NCI-H1092 (cell line): ENCODE results near the gene CRB2.

ENCODE experiments used
- DNase-seq: peaks from one replicate; lab custom pipeline; 2025; lab: John Stamatoyannopoulos, UW

The CRB2 gene

DNA sequence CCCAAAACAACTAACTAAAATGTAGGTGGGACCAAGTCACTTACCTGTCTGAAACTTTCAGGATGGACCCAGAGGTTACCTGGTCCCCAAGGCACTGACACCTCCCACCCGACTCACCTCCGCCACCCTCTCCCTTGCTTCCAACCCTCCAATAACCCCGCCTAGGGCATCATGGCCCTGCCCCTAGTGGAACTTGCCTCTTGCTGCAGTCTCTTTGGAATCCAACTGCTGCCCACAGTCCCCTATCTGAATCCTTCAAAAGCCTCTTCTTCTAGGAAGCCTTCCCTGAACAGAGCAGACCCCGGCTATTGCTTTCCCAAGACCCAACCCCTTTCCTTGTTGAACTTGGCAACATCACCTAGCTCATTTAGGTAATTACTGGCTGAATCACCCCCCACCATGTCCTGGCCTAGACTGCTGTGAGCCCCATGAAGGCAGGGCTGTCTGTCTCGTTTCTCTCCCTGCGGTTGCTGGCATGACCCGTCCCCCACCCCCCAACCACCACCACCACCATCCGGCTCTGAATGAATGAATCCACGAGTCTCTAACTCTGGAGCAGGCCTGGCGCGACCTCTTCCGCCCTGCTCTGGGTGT, 9.4 kb downstream of the CRB2 start:
- no peak for DNase-seq

DNA sequence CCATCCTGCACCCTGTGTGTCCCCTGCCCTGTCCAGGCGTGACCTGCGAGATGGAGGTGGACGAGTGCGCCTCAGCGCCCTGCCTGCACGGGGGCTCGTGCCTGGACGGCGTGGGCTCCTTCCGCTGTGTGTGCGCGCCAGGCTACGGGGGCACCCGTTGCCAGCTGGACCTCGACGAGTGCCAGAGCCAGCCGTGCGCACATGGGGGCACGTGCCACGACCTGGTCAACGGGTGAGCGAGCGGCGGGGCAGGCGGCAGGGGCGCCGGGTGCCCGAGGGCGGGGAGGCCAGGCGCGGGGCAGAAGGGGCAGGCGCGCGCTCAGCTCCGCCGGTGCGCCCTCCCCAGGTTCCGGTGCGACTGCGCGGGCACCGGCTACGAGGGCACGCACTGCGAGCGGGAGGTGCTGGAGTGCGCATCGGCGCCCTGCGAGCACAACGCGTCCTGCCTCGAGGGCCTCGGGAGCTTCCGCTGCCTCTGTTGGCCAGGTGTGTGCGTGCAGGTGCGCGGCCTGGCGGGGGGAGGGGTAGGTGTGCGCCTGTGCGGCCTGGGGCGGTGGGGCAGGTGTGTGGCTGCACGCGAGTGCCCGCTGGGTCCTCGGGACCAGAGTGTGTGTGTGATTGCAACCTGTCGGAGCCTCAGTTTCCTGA, 10.0 kb downstream of the CRB2 start:
- DNase-seq = no peak

DNA sequence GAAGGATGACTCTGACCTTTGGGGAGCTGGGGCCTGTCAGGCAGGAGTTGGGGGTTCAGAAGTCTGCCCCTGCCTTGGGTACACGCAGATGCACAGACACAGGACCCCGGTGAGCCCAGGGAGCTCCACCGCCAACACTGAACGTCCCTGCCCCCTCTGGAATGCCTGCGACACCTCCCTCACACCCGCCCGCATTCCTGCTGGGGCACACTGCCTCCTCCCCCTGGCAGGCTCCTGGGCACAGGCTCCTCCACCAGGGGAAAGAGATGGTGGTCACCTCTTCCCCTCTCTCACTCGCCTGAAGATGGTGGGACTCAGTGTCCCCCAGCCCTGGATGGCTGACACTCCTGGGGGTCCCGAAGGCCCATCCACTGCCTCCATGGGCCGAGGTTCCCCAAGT, 12.0 kb downstream of the CRB2 start:
- no peak for DNase-seq

DNA sequence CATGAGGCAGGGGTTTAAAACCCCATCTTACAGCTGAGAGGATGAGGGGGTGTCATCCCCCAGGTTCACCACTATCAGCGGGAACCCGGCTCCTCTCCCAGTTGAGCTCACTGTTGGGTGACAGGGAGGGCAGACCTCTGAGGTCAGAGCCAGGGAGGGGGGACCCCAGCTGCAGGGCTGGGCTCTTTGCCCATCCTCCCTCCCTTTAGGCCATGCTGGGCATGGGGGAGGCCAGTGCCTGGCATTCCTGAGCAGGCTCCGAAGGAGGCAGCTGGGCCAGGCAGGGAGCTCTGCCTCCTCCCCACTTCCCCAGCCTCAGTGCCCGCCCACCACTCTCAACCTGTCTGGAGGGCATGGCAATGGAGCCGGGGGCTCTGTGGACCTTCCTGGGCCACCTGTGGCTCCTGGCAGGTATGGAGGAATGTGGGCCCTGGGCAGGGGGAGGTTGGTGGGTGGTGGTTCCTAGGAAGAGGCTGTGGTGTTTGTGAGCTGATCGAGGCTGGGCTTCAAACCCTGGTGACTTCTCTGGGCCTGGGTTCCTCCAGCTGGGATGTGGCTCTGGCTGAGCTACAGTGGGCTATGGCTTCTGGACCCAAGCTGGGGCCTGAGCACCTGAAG, 12.6 kb downstream of the CRB2 start:
- no peak for DNase-seq

DNA sequence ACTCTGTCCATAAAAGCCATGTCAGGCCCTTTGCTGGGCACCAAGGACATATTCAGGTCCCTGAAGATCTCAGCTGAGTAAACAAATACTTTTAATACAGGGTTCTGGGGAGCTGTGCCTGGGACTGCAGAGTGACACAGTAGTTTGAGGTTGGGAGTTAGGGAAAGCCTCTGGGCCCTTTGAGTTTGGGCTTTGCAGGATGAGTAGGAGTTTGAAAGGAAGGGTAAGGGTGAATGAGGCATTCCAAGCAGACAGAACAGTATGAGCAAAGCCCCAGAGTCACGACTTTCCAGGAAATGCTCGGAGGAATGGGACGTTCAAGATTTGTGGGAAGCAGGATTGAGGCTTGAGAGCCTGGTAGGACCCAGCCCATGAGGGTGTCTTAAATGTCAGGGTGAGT, 13.3 kb downstream of the CRB2 start:
- DNase-seq = no peak

DNA sequence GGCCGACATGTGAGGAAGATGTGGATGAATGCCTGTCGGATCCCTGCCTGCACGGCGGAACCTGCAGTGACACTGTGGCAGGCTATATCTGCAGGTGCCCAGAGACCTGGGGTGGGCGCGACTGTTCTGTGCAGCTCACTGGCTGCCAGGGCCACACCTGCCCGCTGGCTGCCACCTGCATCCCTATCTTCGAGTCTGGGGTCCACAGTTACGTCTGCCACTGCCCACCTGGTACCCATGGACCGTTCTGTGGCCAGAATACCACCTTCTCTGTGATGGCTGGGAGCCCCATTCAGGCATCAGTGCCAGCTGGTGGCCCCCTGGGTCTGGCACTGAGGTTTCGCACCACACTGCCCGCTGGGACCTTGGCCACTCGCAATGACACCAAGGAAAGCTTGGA, 14.1 kb downstream of the CRB2 start:
- DNase-seq = no peak

DNA sequence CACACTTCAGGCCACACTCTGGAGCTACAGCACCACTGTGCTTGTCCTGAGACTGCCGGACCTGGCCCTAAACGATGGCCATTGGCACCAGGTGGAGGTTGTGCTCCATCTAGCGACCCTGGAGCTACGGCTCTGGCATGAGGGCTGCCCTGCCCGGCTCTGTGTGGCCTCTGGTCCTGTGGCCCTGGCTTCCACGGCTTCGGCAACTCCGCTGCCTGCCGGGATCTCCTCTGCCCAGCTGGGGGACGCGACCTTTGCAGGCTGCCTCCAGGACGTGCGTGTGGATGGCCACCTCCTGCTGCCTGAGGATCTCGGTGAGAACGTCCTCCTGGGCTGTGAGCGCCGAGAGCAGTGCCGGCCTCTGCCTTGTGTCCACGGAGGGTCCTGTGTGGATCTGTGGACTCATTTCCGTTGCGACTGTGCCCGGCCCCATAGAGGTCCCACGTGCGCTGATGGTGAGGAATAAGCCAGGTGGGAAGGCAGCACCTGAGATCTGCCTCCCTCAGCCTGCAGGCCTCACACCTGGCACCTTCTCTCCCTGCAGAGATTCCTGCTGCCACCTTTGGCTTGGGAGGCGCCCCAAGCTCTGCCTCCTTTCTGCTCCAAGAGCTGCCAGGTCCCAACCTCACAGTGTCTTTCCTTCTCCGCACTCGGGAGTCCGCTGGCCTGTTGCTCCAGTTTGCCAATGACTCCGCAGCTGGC, 14.7 kb downstream of the CRB2 start:
- DNase-seq = no peak

DNA sequence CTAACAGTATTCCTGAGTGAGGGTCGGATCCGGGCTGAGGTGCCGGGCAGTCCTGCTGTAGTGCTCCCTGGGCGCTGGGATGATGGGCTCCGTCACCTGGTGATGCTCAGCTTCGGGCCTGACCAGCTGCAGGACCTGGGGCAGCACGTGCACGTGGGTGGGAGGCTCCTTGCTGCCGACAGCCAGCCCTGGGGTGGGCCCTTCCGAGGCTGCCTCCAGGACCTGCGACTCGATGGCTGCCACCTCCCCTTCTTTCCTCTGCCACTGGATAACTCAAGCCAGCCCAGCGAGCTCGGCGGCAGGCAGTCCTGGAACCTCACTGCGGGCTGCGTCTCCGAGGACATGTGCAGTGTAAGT, 15.2 kb downstream of the CRB2 start:
- no peak for DNase-seq

DNA sequence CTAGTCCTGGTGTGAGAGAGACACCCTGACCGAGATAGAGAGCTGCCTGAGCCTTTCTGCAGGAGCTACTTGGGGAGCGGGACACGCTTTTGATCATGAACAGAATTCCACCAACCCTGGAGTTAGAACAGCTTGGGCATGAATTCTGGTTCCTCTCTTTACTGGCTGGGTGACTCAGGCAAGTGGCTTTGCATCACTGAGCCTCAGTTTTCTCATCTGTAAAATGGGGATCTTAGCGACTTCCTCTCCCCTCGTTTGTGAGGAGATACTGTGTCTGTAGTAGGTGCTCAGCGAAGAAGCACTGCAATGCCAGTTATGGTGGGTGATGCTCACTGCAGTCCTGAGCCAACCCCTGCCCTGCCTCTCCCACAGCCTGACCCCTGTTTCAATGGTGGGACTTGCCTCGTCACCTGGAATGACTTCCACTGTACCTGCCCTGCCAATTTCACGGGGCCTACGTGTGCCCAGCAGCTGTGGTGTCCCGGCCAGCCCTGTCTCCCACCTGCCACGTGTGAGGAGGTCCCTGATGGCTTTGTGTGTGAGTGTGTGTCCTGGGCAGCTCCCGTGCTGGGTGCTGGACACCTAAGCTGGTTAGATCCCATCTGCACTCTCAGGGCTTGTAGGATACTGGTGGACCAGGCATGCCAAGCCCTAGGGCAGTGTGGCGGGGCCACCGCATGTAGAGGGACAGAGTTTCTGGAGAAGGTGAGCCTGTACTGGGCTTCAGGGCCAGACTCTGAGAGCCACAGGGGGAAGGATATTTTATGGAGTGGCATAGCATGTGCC, 16.0 kb downstream of the CRB2 start:
- no peak for DNase-seq

DNA sequence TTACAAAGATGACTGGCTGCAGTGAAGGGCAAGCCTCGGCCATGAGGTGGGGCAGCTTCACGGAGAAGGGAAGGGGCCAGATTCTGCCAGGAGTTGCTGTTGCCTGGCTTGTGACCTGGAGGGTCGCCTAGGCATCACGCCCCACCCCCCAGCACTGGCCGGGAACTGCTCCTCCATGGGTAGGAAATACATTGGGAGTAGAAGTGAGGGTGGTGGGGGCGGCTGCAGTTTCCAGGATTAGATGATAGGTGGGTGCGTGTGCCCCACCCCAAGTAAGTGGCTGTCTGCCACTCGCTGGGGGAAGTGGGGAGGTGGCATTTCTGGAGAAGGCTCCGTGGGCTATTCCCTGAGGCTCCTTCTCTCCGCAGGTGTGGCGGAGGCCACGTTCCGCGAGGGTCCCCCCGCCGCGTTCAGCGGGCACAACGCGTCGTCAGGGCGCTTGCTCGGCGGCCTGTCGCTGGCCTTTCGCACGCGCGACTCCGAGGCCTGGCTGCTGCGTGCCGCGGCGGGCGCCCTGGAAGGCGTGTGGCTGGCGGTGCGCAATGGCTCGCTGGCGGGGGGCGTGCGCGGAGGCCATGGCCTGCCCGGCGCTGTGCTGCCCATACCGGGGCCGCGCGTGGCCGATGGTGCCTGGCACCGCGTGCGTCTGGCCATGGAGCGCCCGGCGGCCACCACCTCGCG, 16.9 kb downstream of the CRB2 start:
- DNase-seq = no peak

DNA sequence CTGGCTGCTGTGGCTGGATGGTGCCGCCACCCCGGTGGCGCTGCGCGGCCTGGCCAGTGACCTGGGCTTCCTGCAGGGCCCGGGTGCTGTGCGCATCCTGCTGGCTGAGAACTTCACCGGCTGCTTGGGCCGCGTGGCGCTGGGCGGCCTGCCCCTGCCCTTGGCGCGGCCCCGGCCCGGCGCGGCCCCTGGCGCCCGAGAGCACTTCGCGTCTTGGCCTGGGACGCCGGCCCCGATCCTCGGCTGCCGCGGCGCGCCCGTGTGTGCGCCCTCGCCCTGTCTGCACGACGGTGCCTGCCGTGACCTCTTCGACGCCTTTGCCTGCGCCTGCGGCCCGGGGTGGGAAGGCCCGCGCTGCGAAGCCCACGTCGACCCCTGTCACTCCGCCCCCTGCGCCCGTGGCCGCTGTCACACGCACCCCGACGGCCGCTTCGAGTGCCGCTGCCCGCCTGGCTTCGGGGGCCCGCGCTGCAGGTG, 17.5 kb downstream of the CRB2 start:
- DNase-seq = no peak

DNA sequence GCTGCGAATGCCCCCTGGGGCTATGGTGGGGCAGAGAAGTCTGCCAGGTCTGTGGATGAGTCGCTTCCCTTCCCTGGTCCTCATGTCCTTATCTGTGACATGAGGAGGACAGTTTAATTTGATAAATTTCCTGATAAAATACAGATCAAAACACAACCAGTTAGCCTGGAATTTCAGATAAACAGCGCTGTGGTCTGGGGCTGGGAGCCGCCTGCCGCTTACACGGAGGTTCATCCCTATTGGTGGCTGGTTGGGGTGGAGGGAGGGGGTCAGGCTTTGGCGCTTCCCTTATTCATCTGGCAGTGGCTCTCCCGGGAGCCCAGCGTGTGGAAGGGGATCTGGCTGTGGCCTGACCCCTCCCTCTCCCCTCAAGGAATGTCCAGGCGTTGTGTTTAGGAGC, 17.9 kb downstream of the CRB2 start:
- DNase-seq = no peak

DNA sequence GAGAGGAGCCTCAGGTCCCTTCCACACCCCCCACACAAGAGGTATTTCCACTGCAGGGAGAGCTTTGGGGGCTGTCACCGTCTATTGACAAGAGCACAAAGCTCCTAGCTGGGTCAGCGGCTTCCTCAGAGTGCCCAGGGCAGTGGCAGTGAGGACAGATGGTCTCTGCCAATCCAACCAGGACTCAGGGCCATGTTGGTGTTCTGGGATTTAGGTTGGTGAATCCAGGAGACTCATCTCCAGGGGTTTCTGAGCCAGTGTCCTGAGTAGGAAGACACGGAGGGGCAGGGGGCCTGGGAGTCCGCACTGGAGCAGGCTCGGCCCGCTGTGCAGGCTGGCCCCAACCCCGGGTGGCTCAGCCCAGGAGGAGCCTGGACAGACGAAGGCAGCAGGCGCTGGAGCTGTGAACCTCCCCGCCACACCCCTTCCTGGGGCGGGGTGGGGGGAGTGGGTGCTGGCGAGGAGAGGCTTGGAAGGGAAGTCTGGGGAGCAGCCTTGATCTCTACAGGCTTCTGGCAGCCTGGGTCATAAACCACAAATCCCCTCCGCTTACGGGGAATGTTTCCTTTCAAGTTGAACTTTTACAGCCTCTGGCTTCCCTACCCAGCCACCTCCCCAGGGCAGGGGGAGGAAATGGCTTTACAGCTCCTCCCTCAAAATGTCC, 19.6 kb downstream of the CRB2 start:
- DNase-seq = no peak

DNA sequence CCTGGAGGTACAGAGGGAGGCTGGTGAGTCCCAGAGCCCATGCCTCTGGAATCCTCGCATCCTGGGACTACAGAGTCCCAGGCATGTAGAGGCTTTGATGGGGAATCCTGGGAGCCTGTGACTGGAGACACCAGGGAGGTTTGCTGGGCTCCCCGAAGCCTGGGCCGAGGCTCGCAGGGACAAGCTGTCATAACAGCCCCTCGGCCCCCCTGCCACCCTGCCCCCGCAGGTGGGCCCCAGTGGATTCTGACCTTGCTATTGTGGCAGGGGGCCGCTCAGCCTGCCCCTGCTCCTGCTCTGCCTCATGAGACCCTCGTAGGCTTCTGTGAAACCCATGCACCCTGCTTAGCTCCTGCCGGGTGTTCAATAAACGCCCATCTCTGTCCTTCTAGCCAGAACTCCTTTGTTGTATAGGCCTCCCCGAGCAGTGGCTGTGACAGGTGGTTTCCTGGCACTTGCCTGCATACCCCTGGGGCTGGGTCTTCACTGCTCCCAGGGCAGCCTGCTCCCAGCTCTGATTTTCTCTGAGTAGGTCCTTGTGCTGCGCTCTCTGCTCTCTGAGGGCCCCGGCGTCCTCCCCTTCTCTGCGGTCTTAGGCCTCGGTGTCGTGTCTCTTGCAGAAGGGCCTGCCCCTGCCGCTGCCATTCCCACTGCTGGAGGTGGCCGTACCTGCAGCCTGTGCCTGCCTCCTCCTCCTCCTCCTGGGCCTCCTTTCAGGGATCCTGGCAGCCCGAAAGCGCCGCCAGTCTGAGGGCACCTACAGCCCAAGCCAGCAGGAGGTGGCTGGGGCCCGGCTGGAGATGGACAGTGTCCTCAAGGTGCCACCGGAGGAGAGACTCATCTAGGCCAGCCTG, 20.4 kb downstream of the CRB2 start:
- DNase-seq = no peak

DNA sequence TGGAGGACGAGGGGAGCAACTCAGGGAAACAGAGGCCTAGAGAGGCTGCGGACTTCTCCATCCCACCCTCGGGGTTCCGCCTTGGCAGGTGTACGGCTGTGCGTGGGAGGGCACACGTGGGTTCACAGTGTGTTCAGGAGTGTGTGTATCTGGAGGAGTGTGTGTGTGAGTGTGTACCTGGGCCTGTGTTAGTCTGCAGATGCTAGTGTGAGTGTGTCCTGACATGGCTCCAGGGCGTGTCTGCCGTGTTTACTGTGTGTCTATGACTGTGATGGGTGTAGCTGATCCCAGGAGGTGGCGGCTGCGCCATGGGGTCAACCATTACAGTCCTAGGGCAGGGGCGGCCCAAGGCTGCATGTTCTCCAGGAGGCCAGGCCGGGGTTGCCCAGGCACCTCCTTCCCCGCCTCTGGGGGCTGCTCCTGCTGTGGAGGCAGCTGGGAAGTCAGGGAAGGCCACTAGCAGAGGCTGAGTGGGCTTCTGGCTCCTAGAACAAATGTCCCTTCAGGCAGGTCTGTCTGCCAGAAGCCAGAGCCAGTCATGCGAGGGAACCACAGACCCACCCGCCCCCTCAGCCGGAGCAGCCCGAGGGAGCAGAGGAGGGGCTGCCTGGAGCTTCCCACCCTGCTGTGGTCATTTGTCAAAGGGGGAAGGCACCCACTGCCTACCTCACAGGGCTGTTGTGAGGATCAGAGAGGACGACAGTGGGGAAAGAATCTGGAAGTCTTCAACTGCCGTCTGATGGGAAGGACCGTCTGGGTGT, 21.4 kb downstream of the CRB2 start:
- no peak for DNase-seq

DNA sequence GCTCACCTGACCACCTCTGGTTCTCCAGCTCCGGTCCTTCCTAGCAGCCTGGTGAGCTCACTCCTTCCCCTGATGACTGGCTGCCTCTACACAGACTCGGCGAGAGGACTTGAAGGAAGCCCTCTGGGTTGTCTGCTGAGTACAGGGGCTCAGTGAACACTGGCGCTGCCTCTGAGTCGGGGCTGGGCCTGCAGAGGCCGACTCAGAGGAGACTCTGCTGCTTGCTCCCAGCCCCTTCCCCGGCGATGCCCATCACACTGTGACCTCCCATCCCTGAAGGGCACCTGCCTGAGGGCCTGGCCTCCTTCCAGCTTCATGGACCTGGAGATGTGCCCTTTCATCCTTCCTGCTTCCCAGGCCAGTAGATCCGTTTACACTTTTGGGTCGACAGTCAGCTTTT, 22.0 kb downstream of the CRB2 start:
- DNase-seq = no peak

DNA sequence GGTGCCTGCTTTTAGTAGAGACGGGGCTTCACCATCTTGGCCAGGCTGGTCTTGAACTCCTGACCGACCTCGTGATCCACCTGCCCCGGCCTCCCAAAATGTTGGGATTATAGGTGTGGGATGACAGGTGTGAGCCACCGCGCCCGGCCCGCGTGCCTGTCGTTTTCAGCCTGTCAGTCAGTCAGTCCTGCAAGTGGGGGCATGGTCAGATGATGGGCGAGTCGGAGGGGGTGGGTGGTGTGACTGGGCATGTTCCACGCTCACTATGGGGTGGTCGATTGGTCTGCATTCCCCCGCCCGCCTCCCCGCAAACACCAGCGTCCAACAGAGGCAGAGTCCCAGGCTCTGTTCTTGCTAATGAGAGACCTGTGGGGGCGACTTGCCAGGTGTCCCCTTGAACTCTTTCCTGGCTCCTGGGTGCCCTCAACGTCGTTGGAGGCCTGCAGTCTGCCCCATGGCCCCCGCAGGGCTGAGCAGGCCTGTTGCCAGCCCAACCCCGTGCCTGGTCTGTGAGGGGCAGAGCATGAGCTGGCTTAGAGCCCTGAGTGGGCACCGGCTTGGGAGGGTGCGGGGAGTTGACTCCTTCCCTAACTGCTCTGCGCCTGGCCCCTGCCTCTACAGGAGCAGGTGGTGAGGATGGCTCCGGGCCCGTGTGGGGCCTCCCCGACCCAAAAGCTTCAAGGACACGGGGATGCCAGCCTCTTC, 23.1 kb downstream of the CRB2 start:
- no peak for DNase-seq

DNA sequence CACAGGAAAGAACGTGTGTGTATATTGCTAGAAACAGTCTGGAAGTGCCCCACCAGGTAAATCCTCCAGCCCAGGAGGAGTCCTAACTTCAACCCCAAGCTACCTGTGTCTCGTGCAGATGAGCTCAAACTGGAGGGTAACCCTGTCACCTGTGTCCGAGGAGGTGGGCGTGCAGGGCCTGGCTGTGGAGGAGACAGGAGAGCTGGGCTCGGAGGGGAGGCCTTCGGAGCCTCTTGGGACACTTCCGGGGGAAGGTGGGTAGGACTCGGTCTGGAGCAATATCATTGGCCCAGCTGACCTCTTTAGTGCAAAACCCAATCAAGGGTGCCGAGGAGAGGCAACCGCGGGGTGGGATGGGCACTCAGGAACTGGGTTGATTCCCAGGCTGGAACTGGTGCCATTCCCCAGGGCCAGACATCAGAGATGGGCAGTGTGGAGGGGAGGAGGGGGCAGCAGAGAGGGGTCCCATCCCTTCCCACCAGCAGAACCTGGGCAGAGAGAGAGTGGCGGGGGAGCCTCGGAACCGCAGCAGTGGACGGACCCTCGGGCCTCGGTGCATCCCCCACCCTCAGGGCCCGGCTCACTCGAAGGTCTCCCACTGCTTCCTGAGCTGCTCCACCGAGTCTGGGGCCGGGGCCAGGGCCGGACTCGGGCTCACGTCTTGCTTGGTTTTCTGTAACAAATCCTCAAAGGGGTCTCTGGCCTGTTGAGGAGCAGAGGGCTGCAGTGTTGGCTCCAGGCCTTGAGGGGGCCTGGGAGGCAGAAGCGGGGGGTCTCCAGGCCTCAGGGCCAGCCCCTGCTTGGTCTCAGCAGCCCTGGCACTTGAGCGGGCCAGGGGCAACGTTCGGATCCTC, 25.1 kb downstream of the CRB2 start:
- no peak for DNase-seq
